Ectodermal cell (in vitro differentiated cells): ENCODE results near the gene COMMD8.

Experiments used
- H3K27ac ChIP-seq: 2 replicates; pipeline ENCODE4 v1.7.0; 2013; ENCODE audit warnings: mild to moderate bottlenecking, low read depth, low read length; ENCODE audit not compliant: insufficient read depth, poor library complexity, severe bottlenecking
- H3K27me3 ChIP-seq: 2 replicates; pipeline ENCODE4 v1.7.0; 2013; ENCODE audit warnings: mild to moderate bottlenecking, low read length; ENCODE audit not compliant: insufficient read depth, control insufficient read depth, poor library complexity, severe bottlenecking
- H3K36me3 ChIP-seq: one replicate; pipeline ENCODE4 v1.7.0; 2013; ENCODE audit warnings: low read length; ENCODE audit not compliant: control insufficient read depth, insufficient read depth
- H3K4me1 ChIP-seq: one replicate; pipeline ENCODE4 v1.7.0; 2013; ENCODE audit warnings: low read length; ENCODE audit not compliant: control insufficient read depth, insufficient read depth
- H3K4me3 ChIP-seq: 2 replicates; pipeline ENCODE4 v1.7.0; 2013; ENCODE audit warnings: low read depth, low read length, control low read depth; ENCODE audit not compliant: insufficient read depth
- H3K9me3 ChIP-seq: 2 replicates; pipeline ENCODE4 v1.7.0; 2013; ENCODE audit warnings: mild to moderate bottlenecking, low read length, moderate library complexity; ENCODE audit not compliant: control insufficient read depth
- WGBS, 2 experiments: methylation state at CpG; one replicate each; pipeline ENCODE4 v1.1.7; 2013; ENCODE audit warnings: missing lambda C conversion rate in 2 of 2; 5-methylcytosine and 5-hydroxymethylcytosine counted together

COMMD8 gene

GRCh38 chr4:47444031-47444430 lies 19.5 kb downstream of the COMMD8 start:
- Histone ChIP-seq H3K36me3 (no peaks in the 10 kb centered on the region), H3K27ac (no peak overlapping the region), H3K9me3 (no peaks in the 10 kb centered on the region), H3K4me3 (no peak overlapping the region), H3K27me3 (no peaks in the 10 kb centered on the region), H3K4me1 (no peaks in the 10 kb centered on the region)
- WGBS, 2 experiments, result 91 to 93% methylated on average over 2 of the region's 2 CpGs

GRCh38 chr4:47442980-47443379 lies 20.5 kb downstream of the COMMD8 start:
- no peak overlapping the region for H3K4me3 ChIP-seq
- H3K27me3 ChIP-seq, result no peaks in the 10 kb centered on the region
- no peaks in the 10 kb centered on the region for H3K4me1 ChIP-seq
- WGBS, 2 experiments, result 89 to 92% methylated on average over 5 of the region's 5 CpGs
- no peaks in the 10 kb centered on the region for H3K9me3 ChIP-seq
- no peaks in the 10 kb centered on the region for H3K36me3 ChIP-seq
- no peak overlapping the region for H3K27ac ChIP-seq

- H3K27ac ChIP-seq, result no peak overlapping the region
- no peaks in the 10 kb centered on the region for H3K36me3 ChIP-seq
- no peaks in the 10 kb centered on the region for H3K9me3 ChIP-seq
- H3K4me3 ChIP-seq, result no peak overlapping the region
- no peaks in the 10 kb centered on the region for H3K4me1 ChIP-seq
- H3K27me3 ChIP-seq, result no peaks in the 10 kb centered on the region
These were observed 28.6 kb downstream of the COMMD8 start for GRCh38 chr4:47434931-47435330.

GRCh38 chr4:47432749-47433148 lies 30.8 kb downstream of the COMMD8 start:
- Histone ChIP-seq H3K36me3 (no peaks in the 10 kb centered on the region), H3K9me3 (no peaks in the 10 kb centered on the region), H3K27ac (no peak overlapping the region), H3K27me3 (no peaks in the 10 kb centered on the region), H3K4me1 (no peaks in the 10 kb centered on the region), H3K4me3 (no peak overlapping the region)
- WGBS, 2 experiments, result 83 to 90% methylated on average over 1 of the region's 1 CpG

- H3K9me3 ChIP-seq, result no peaks in the 10 kb centered on the region
- no peak overlapping the region for H3K27ac ChIP-seq
- no peaks in the 10 kb centered on the region for H3K27me3 ChIP-seq
- no peaks in the 10 kb centered on the region for H3K36me3 ChIP-seq
- 93 to 100% methylated on average over 2 of the region's 2 CpGs for WGBS, 2 experiments
- H3K4me3 ChIP-seq, result no peak overlapping the region
- H3K4me1 ChIP-seq, result no peaks in the 10 kb centered on the region
These were observed 35.6 kb downstream of the COMMD8 start for GRCh38 chr4:47427935-47428334.

GRCh38 chr4:47425628-47426027 lies 37.9 kb downstream of the COMMD8 start:
- Histone ChIP-seq H3K36me3 (no peaks in the 10 kb centered on the region), H3K27me3 (no peaks in the 10 kb centered on the region), H3K27ac (no peak overlapping the region), H3K4me1 (no peaks in the 10 kb centered on the region), H3K9me3 (no peaks in the 10 kb centered on the region), H3K4me3 (no peak overlapping the region)
- WGBS, 2 experiments, result 93 to 96% methylated on average over 25 of the region's 25 CpGs

GRCh38 chr4:47419296-47419695 lies 44.2 kb downstream of the COMMD8 start:
- no peaks in the 10 kb centered on the region for H3K27me3 ChIP-seq
- no peaks in the 10 kb centered on the region for H3K4me1 ChIP-seq
- H3K4me3 ChIP-seq, result no peak overlapping the region
- no peaks in the 10 kb centered on the region for H3K9me3 ChIP-seq
- H3K27ac ChIP-seq, result no peak overlapping the region
- WGBS, 2 experiments, result 79 to 84% methylated on average over 2 of the region's 2 CpGs
- H3K36me3 ChIP-seq, result no peaks in the 10 kb centered on the region

GRCh38 chr4:47418147-47418546 lies 45.4 kb downstream of the COMMD8 start:
- Histone ChIP-seq H3K27me3 (no peaks in the 10 kb centered on the region), H3K9me3 (no peaks in the 10 kb centered on the region), H3K4me1 (no peaks in the 10 kb centered on the region), H3K4me3 (no peak overlapping the region), H3K27ac (no peak overlapping the region), H3K36me3 (no peaks in the 10 kb centered on the region)
- WGBS, 2 experiments, result 40 to 49% methylated on average over 2 of the region's 2 CpGs

- H3K4me3 ChIP-seq, result no peak overlapping the region
These were observed 47.8 kb downstream of the COMMD8 start for GRCh38 chr4:47415719-47416118.

GRCh38 chr4:47413521-47413920 lies 50.0 kb downstream of the COMMD8 start:
- 94 to 98% methylated on average over 2 of the region's 2 CpGs for WGBS, 2 experiments
- H3K36me3 ChIP-seq, result no peaks in the 10 kb centered on the region
- H3K27ac ChIP-seq, result no peak overlapping the region
- H3K27me3 ChIP-seq, result no peaks in the 10 kb centered on the region
- no peaks in the 10 kb centered on the region for H3K4me1 ChIP-seq
- H3K4me3 ChIP-seq, result no peak overlapping the region
- H3K9me3 ChIP-seq, result no peaks in the 10 kb centered on the region

More at GRCh38 chr4:47415719-47416118, 47.8 kb downstream of the COMMD8 start:
- Histone ChIP-seq H3K36me3 (no peaks in the 10 kb centered on the region), H3K27me3 (no peaks in the 10 kb centered on the region), H3K27ac (no peak overlapping the region), H3K4me1 (no peaks in the 10 kb centered on the region), H3K9me3 (no peaks in the 10 kb centered on the region)

- H3K27ac ChIP-seq, result no peak overlapping the region
- no peaks in the 10 kb centered on the region for H3K36me3 ChIP-seq
- H3K9me3 ChIP-seq, result no peaks in the 10 kb centered on the region
- no peaks in the 10 kb centered on the region for H3K27me3 ChIP-seq
- H3K4me1 ChIP-seq, result no peaks in the 10 kb centered on the region
- WGBS, 2 experiments, result 76 to 83% methylated on average over 1 of the region's 1 CpG
- H3K4me3 ChIP-seq, result no peak overlapping the region
These were observed 53.2 kb downstream of the COMMD8 start for GRCh38 chr4:47410271-47410670.
